H1 (cell line): Measurements from ENCODE around the gene BTNL3. TPM values are rescaled to one million over a fixed set of nuclear protein-coding genes. Genes with fewer than 3 reads are reported as not detected.

ENCODE experiments used
- ATF2 ChIP-seq: IDR thresholded peaks from 2 replicates; pipeline ENCODE4 v1.6.1; 2012; ENCODE audit warnings: low read length, inconsistent platforms
- CHD7 ChIP-seq: fragments of 300-600 bp; sonication (generic); IDR thresholded peaks from 2 replicates; pipeline ENCODE4 v1.7.1; 2012; ENCODE audit warnings: low read length, moderate library complexity, mild to moderate bottlenecking, inconsistent platforms; ENCODE audit not compliant: insufficient replicate concordance
- CREB1 ChIP-seq: IDR thresholded peaks from 2 replicates; pipeline ENCODE4 v1.6.1; 2012; ENCODE audit warnings: inconsistent platforms
- E2F6 ChIP-seq: IDR thresholded peaks from 2 replicates; pipeline ENCODE4 v1.6.1; 2012; ENCODE audit warnings: inconsistent platforms
- MAX ChIP-seq: IDR thresholded peaks from 2 replicates; pipeline ENCODE4 v1.6.1; 2012; ENCODE audit warnings: inconsistent platforms
- SP4 ChIP-seq: IDR thresholded peaks from 2 replicates; pipeline ENCODE4 v1.6.1; 2012; ENCODE audit warnings: low read length, inconsistent platforms
- YY1 ChIP-seq: IDR thresholded peaks from 2 replicates; pipeline ENCODE4 v1.6.1; 2011; ENCODE audit warnings: low read depth, mild to moderate bottlenecking, low read length
- polyA plus RNA-seq, 7 experiments: library from polyadenylated mRNA; depleted of rRNA in 3 of 7; stranded (reverse) in 5 of 7; unstranded in 2 of 7; fragments of >200 nt in 5 of 7; fragments of 200-250 nt in 2 of 7; gene quantifications; 1 replicate in 5 of 7; 2 replicates in 1 of 7; 4 replicates in 1 of 7; pipeline versions ENCODE4 v1.2.1 to v1.2.3, GENCODE V29; 2011 to 2013; ENCODE audit warnings: missing spikeins in 2 of 7, mixed read lengths in 2 of 7
- total RNA-seq: library from RNA; stranded (reverse); fragmentation: NEBNext Ultra II Directional; extraction: Animal tissue kit (Norgen Biotek cat#: 25700); gene quantifications from 2 replicates; pipeline ENCODE4 v1.2.1, GENCODE V29; 2021

The BTNL3 gene
- total and polyA plus RNA-seq, 2 of the 8 experiments (the other 6 are each of a cell fraction or from before 2014, with no cell fraction given) = not detected

- TF ChIP-seq CHD7 (no peak), YY1 (no peak), CREB1 (no peak), MAX (no peak), ATF2 (no peak), SP4 (no peak), E2F6 (no peak)
Observed at GRCh38 chr5:180970336-180970735, 18.3 kb upstream of the BTNL3 start (continued).
